ENCODE measurements around the gene RIN3. TPM values are rescaled to one million over a fixed set of nuclear protein-coding genes. Genes with fewer than 3 reads are reported as not detected.

Gene RIN3
- total RNA-seq, 6 experiments from 2014 or later, result 10.7 to 20.4 (median 18.9) TPM

DNA sequence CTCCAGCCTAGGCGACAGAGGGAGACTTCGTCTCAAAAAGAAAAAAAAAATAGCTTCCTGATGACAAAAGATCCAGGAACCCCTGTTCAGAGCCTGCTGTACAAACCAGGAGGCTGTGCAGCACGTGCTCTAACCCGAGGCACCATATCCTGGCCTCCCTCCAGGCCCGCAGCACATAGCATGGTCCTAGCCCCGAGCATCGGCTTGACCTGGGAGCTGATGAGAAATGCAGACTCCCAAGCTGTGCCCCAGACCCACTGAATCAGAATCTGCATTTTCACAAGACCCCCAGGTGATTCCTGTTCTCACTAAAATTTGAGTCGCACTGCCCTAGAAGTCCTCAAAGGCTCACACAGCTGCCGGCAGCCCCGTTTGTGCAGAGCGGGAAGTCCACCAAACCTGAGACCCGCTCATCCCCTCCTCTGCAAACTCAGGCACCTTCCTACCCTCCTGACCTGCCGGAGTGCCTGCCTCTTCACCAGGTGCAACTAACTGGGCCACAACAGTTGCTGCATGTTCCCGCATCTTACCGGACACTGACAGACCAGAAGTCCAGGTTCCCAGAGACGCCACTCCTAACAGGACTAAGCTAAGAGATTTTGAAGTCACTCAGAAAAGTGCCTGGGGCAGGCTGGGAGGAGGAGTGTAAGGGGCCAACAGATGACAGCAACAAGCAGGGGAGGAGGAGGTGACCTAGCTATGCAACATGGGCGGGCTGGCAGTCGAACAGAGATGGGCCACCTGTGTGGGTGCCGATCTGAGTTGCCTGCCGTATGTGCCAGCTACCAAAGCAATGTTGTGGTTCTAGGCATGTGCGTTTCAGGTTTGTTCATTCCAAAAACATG lies 24.0 kb upstream of the RIN3 start:
- Histone ChIP-seq H3K9me3 (no peaks in the 10 kb centered on the region), H3K36me3 (no peaks in the 10 kb centered on the region), H3K4me3 (no peak overlapping the region), H3K27ac (no peak overlapping the region), H3K27me3 (no peaks in the 10 kb centered on the region), H3K4me1 (no peaks in the 10 kb centered on the region)
- ATAC-seq (no peak), DNase-seq (peak in 1 of 3 donors; percentile 42)
- intact Hi-C loops (cut with DNase I), result no loop called here
- TF ChIP-seq, protein P1, sequence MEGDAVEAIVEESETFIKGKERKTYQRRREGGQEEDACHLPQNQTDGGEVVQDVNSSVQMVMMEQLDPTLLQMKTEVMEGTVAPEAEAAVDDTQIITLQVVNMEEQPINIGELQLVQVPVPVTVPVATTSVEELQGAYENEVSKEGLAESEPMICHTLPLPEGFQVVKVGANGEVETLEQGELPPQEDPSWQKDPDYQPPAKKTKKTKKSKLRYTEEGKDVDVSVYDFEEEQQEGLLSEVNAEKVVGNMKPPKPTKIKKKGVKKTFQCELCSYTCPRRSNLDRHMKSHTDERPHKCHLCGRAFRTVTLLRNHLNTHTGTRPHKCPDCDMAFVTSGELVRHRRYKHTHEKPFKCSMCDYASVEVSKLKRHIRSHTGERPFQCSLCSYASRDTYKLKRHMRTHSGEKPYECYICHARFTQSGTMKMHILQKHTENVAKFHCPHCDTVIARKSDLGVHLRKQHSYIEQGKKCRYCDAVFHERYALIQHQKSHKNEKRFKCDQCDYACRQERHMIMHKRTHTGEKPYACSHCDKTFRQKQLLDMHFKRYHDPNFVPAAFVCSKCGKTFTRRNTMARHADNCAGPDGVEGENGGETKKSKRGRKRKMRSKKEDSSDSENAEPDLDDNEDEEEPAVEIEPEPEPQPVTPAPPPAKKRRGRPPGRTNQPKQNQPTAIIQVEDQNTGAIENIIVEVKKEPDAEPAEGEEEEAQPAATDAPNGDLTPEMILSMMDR (IDR thresholded peaks at IDR 0.05), result no peak
- no peak for TF ChIP-seq POLR2A (IDR thresholded peaks at IDR 0.05)
- 92% methylated on average over 14 of the region's 21 CpGs for WGBS (ENCODE audit: insufficient coverage, low coverage, low lambda C conversion rate, missing lambda C conversion rate)

DNA sequence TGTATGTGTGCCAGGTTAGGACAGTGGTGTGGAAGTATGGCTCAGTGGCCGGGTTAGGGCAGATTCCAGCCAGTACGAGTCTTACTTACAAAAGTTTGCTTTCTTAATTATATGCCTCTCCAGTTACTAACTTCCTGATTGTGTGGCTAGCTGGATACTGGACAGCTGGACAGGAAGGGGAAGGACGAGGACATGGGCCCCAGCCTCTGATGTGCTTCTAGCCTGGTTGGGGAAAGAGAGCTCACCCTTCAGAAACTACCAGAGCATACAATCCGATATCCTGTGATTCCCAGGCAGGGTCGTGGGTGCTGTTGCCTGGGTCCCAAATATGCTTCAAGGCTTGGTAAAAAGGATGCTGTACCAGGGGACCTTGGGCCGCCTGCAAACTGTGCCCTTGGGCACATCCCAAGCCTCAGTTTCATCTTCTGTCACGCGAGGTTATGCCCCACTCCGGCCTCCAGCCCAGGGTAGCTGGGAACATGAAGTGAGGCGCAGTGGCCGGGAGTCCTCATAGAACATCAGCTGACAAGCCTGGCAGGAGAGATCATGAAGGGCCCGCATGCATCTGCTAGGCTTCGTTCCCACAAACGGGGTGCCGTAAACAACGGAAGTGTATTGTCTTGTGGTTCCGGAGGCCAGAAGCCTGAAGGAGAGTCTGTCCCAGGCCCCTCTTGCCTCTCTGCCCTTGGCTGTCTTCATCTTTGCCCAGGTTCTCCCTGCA lies 23.2 kb upstream of the RIN3 start:
- peak; percentile 18 to 45 (median 33) for ATAC-seq
- intact Hi-C loops (cut with DNase I), result no loop called here
- WGBS (ENCODE audit: insufficient coverage, low coverage, low lambda C conversion rate, missing lambda C conversion rate), result 75% methylated on average over 12 of the region's 17 CpGs
- peak in 1 of 3 donors; percentile 42 for DNase-seq
- Histone ChIP-seq H3K4me1 (no peaks in the 10 kb centered on the region), H3K27me3 (no peaks in the 10 kb centered on the region), H3K9me3 (no peaks in the 10 kb centered on the region), H3K27ac (no peak overlapping the region), H3K4me3 (no peak overlapping the region), H3K36me3 (no peaks in the 10 kb centered on the region)
- no peak for TF ChIP-seq POLR2A (IDR thresholded peaks at IDR 0.05)
- TF ChIP-seq, protein P1 (IDR thresholded peaks at IDR 0.05), result no peak

DNA sequence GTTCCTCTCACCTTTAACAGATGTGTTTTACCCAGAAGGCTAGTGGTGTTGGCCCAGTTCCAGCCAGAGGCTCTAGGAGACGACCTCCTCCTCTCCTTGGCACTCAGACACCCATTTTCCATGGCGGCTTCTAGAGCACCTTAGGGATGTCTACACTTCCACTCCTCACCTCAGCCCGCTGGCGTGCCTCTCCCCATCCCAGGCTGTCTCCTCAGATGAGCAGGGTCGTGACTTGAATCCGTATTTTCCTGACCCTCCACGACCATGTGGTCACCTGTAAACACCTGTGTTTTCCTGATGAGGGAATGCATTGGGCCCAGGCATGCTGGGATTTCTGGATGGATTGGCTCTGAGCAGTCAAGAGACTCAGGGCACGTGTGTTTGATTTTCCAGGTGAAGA lies 21.8 kb upstream of the RIN3 start:
- TF ChIP-seq, protein P1 (IDR thresholded peaks at IDR 0.05), result no peak
- no peak for TF ChIP-seq POLR2A (IDR thresholded peaks at IDR 0.05)
- H3K4me1 ChIP-seq, result no peaks in the 10 kb centered on the region
- H3K36me3 ChIP-seq, result no peaks in the 10 kb centered on the region
- H3K9me3 ChIP-seq, result no peaks in the 10 kb centered on the region
- H3K27ac ChIP-seq, result no peak overlapping the region
- intact Hi-C loops (cut with DNase I), result no loop called here
- no peak overlapping the region for H3K4me3 ChIP-seq
- WGBS (ENCODE audit: insufficient coverage, low coverage, low lambda C conversion rate, missing lambda C conversion rate), result 66% methylated on average over 6 of the region's 8 CpGs
- no peaks in the 10 kb centered on the region for H3K27me3 ChIP-seq
- DNase-seq (peak in 1 of 3 donors; percentile 42), ATAC-seq (no peak)

DNA sequence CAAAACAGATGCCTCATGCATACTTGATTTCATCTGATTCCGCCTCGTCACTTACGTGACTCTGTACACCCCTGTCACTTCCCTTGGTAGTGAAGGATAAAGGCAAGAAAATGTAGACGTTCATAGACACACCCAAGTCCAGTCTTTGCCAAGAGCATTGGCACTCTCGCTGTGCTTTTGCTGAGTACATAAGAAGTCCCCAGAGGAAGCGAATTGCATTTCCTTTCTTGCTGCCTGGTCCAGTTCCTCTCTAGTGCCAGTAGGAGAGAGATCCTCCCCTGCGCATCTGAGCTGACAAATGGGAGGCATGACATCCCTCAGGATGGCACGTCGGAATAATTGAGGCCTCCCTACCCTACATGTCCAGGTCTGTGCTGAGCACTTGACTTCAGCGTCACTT lies 21.3 kb upstream of the RIN3 start:
- 56% methylated on average over 7 of the region's 10 CpGs for WGBS (ENCODE audit: insufficient coverage, low coverage, low lambda C conversion rate, missing lambda C conversion rate)
- peak; percentile 34 to 57 (median 50) for ATAC-seq

More for the DNA sequence above, 21.3 kb upstream of the RIN3 start:
- no peaks in the 10 kb centered on the region for H3K9me3 ChIP-seq
- no peaks in the 10 kb centered on the region for H3K36me3 ChIP-seq
- no peaks in the 10 kb centered on the region for H3K4me1 ChIP-seq
- peak in 1 of 3 donors; percentile 48 for DNase-seq
- H3K4me3 ChIP-seq, result no peak overlapping the region
- intact Hi-C loops (cut with DNase I), result no loop called here
- no peak for TF ChIP-seq POLR2A (IDR thresholded peaks at IDR 0.05)
- TF ChIP-seq, protein P1 (IDR thresholded peaks at IDR 0.05), result no peak
- H3K27me3 ChIP-seq, result no peaks in the 10 kb centered on the region
- H3K27ac ChIP-seq, result no peak overlapping the region
